Activated CD8-positive, alpha-beta memory T cell treated with anti-CD3 and anti-CD28 coated beads for 24 hours (primary cell): ENCODE measurements around the gene ALOX15.
A peak's percentile ranks its signal among the peaks of the same experiment; 100 is the strongest.
"Not testable (repeated sequence)": the region's sequence is repeated elsewhere in the genome, so short reads cannot be mapped to it uniquely, and the experiment has no call there.

Source experiments
- DNase-seq: peaks from one replicate; pipeline ENCODE4 v3.0.0-alpha.2; 2020

ALOX15 gene

DNA sequence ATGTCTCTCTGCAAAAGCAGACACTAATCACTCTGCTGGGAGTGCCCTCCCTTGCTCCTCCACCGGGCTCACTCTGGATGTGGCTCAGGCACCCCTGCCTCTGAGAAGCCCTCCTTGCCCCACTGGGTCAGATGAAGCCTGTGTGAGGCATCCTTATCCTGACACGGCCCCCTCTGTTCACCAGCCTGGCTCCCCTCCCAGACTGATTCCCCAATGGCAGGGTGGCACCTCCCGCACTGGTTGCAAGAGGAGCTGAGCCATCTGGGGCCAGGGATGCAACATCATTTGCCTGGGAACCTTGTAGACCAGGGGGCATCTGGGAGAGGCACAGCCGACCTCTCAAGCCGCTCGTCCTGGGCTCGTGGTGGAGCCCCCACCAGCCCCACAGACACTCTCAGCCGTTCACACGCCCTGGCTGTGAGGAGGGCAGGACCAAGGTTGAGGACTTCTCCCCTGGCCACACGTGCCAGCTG lies 50.5 kb downstream of the ALOX15 start:
- DNase-seq, result no peak

DNA sequence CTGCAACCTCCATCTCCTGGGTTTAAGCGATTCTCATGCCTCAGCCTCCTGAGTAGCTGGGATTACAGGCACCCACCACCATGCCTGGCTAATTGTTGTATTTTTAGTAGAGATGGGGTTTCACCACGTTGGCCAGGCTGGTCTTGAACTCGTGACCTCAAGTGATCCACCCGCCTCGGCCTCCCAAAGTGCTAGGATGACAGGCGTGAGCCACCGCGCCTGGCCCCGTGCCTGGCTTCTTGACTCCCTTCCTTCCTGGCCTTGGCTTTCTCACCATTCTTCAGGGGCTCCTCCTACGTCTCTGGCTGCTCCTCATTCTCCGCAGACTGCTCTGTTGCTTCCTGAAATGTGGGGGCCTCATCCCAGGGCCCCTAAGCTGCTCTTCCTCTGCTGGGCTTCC lies 51.4 kb downstream of the ALOX15 start:
- not testable (repeated sequence) for DNase-seq

DNA sequence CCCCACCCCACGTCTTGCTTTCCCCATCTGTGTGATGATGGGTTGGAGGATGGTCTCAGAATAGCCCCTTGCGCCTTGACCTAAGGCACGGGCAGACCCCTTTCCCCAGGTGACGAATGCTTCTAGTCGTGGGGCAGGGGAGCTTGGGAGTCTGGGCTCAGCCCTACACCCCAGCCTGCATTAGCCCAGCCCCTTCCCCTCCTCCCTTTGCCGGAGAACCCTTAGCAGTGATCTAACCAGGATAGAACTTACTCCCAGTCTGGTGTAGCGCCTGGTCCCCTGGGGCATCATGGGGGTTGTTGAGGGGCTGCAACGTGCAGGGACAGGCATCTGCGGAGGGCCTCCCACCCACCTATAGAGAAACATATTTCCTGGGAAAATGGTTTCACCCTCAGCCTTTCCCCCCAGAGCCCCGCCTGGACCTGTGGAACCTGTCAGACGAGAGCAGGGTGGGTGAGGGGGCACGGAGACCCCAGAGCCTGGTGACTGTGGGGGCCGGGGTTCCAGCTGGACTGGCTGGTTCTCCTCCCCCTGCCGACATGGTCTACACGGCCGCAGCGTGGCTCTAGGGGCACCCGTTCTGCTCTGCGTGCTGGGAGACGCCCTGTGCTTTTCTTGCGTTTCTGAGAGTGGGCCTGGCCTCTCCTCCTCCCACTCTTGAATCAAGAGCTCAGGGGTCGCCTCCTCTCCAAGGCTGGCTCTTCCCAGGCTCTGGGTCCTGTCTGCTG lies 52.4 kb downstream of the ALOX15 start:
- DNase-seq, result no peak

DNA sequence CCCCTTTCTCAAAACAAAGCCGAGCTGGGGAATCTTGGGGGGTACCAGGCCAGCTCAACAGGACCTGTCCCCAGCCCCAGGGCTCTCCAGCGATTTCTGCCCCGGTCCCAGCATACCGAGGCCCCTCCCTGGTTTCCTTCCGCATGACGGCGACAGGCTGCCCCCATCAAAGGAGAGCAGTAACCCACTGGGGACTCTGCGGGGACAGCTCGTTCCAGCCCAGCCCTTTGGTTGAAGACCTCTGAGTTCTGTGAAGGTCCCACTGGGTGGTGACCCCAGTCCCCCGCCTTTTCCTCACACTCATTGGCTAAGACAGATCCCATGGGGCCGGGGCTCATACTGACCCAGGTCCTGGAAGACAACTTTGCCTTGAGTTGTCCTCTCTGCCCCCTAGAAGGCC lies 53.1 kb downstream of the ALOX15 start:
- no peak for DNase-seq

DNA sequence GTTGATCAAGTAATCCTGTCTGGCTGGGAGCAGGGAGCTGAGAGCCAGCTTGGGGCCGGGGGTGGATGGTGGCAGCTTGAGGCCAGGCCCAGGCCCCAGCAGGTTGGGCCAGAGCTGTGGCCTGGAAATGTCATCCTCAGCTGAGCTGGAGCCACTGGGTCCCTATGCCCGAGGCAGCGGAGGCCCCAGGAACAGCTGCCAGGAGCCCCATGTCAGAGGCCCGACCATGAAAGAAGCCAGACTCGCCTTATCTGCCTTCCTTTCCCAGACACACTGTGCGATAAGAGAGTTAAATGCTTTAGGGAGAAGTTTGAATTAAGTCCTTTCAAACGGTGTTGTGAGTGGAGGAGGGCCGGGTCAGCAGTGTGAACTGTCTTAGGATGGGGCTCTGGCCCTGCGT lies 53.7 kb downstream of the ALOX15 start:
- DNase-seq, result no peak

DNA sequence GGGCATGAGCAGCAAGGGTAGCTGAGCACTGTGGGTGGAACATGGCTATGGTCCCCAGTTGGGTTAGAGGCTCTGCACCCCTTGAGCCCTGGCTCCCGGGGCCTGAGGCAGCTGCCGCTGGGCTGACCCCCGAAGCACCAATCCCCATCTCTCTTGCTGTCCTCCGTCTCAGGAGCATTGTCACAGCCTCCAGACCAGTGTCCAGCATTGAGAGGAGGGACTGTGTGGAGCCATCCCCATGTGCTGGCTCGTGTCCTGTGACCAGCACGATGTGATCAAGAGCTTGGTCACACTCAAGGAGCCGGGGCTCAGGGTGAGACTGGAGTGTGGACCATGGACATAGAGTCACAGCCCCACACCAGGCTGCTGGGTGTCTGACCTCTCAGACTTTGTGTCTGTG lies 54.3 kb downstream of the ALOX15 start:
- no peak for DNase-seq

DNA sequence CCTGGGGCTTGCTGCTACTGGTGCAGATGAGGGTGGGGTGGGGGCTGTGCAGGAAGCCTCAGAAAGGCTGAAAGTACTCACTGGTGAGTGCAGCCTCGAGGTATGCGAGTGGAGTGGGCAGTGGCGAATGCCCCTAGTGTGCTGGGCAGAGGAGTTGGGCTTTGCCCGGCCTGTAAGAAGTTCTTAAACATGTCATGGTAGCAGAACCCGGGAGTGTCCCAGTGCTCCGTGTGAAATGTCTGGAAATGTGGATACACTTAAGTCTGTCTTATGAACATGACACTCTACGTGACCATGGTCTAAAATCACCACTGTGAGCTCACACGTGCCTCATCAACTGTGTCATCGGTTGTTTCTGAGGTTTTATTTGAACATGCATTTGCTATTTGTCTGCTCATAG lies 55.4 kb downstream of the ALOX15 start:
- no peak for DNase-seq

DNA sequence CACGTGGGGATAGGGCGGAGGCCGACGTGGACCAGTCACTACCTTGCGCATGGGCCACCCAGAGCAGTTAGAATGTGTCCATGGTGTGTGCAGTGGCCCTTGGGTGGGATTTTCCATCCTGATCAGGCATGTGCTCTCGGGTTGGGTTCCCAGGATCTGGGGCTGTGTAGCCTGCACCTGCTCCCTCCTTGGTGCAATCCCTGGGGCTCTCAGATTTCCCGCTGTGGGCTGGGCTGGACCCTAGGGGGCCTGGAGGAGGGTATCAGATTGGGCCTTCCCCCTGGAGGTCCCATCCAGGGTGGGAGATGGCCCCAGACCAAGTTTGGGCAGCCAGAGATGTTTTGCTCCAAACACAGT lies 55.9 kb downstream of the ALOX15 start:
- no peak for DNase-seq

DNA sequence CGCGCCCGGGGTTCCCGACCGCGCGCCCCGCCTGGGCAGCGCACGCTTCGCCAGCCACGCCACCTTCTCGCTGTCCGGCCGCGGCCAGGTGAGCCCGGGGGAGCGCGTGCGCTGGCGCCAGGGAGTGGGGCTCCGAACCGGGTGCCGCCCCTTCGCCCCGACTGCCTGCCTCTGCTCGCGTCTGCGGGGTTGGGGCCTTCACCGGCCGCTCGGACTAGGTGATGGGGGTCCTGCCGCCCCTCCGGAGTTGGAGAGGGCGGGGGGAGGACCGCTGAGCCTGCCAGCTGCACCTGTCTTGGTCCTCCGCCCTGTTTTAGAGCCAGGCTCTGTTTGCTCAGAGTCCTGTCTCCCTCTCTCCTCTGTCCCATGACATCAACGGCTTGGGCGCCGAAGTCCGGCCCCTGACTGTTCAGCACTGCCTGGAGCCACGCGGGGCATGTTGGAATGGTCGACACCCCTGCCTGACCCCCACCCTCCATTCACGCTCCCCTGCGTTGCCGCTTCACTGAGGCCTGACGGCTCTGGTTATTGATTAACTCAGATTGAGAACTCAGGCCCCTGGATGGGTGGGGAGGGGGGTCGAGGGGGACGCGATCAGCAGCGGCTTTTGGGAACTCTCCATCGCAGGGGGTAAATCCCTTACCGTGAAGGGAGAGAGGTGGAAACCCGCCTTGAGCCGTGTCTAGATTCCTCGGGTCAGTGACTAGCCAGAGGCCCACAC lies 56.4 kb downstream of the ALOX15 start:
- no peak for DNase-seq

DNA sequence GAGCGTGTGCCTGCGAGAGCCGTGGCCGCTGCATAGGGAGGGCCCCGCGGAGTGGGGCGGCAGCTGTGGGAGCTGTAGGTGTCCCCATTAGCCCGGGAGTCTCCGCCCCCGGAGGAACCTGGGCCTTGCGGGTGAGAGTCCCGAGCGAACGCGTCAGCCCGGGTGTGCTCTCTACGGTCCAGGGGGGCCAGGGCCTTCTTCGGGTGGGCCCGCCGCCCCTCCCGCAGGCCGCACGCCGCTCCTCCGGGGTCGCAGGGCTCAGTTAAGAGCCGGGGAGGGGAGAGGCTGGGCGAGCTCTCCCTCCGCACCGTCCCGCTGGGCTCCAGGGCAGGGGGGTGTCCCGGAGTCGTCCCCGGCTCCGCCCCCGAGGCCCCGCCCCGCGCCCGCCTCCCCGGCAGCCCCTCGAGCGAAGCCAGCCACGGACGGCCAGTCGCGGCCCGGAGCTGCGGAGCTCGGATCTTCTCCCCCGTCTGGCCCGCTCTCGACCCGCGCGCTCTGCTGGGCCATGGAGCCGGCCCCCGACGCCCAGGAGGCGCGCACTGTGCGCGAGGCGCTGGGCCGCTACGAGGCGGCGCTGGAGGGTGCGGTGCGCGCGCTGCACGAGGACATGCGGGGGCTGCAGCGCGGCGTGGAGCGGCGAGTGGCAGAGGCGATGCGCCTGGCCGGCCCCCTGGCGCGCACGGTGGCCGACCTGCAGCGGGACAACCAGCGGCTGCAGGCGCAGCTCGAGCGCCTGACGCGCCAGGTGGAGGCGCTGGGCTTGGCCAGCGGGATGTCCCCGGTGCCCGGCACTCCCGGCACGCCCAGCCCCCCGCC lies 57.2 kb downstream of the ALOX15 start, which contains the start of gene SMTNL2:
Gene SMTNL2, plus strand, starts transcription at position 429 of the 816 bp plus-strand sequence. Its CDS starts 77 bp downstream, at position 506.
- DNase-seq, result peak; percentile 65

DNA sequence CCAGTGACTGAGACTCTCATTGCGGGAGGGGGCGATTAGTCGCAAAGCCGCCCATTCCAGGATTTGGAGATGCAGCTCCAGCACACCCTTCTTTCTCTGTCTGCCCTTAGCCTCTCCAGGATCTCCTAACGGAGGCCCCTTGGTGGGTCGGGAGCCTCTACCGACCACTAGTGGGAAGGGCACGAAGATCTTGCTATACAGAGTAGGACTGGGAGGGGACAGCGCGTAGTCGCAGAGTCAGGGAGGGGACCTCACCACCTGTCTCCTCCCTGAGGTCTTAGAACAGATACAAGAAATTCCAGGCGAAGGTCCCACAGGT lies 57.7 kb downstream of the ALOX15 start:
- no peak for DNase-seq

DNA sequence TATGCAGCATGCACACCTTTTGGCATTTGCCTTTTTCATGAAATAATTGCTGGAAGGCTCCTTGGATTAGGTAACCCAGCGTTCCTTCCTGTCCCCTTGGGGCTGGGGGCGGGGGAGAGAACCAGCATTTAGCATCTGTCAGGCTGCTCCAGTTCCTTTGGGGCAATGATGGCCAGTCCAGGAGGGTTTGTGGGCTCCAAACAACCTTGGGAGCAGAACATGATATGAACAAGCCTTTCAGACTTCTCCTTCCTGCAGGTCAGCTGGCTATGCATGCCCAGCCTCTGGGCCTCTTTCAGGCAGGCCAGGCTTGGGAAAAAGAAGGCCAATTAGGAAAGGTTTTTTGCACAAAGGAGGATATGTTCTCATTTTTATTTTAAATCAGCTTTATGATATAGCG lies 58.3 kb downstream of the ALOX15 start:
- DNase-seq, result no peak

DNA sequence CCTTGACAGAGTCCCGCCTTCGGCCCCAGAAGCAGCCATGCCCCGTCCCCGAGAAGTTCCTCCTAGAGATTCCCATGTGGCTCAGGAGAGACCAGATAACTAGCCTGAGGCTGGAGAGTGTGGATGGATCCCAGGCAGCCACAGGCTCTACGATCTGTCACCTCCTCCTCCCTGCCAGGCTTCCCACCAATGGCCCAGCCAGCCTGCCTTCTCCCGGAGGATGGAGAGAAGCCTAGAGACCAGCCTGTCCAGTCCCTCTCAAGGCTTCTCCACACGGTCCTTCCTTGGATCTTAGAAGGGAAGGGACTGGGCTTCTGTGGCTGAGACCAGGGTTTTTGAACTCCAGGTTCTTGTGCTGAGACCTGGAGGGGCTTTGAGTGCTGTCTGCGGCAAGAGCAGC lies 58.8 kb downstream of the ALOX15 start:
- no peak for DNase-seq

DNA sequence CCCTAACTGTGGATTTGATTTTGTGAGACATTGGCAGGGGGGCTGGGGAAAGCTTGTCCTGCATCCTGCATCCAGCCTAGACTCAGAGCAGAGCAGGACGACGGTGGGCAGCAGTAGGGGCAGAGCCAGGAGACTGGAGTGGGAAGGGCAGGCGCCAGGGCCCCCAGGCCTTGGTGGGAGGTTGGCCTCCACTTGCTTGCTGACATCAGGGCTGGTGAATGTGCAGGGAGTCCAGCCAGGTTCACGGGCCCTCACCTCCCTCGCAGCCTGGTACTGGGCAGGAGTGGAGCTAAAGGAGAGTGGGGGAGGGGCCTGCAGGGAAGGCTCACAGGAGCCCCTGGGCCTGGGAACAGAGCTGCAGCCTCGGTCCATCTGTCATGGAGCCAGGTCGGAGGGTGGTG lies 59.4 kb downstream of the ALOX15 start:
- DNase-seq, result no peak
